Mesenteric fat pad (tissue), 1 donor: ENCODE data around the gene TMEM95. TPM values are rescaled to one million over a fixed set of nuclear protein-coding genes. Genes with fewer than 3 reads are reported as not detected.
"Not testable (repeated sequence)": the region's sequence is repeated elsewhere in the genome, so short reads cannot be mapped to it uniquely, and the experiment has no call there.

Source experiments
- DNase-seq: peaks from one replicate; pipeline ENCODE4 v3.0.0-alpha.2; 2020; ENCODE audit warnings: low spot score
- total RNA-seq: library from RNA; stranded (reverse); fragmentation: NEBNext Ultra II Directional; extraction: Animal tissue kit (Norgen Biotek cat#: 25700); gene quantifications from one replicate; pipeline ENCODE4 v1.2.1, GENCODE V29; 2021
- donor health status: DM: yes; HTN: yes; CAD: no.

Gene TMEM95
- total RNA-seq, 1 donor from 2014 or later = not detected

DNA sequence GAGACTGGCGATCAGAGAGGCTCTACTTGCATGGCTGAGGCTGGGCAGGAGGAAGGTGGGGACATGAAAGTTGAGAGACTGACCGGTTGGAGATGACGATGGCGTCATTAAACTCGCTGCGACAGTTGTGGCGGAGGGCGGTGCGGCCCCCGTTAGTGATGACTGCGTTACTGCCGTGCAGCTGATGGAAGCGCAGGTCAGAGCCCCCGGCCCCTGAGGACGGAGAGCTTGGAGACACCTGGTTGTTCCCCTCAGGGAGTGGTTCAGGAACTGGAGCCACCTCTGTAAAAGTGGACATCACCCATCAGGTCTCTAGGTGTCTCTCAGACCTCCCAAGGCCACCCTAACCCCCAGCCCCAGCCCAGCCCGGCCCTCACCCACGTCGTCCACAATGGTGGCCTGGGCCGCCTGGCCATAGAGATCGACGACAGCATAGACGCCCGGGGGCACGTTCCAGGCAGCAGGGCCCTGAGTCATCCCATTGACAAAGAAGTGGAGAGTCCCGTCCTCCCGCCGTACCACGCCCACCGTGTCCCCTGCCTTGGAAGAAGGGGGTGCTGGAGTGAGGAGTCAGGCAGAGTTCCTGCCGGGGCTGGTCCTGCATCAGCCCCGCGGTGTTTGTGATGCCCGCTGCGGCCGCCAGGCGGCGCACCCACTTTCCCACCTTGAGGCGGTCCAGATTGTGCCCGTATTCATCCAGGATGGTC lies 31.1 kb upstream of the TMEM95 start:
- no peak for DNase-seq

- no peak for DNase-seq
These were observed 30.5 kb upstream of the TMEM95 start for GRCh38 chr17:7324438-7324779.

DNA sequence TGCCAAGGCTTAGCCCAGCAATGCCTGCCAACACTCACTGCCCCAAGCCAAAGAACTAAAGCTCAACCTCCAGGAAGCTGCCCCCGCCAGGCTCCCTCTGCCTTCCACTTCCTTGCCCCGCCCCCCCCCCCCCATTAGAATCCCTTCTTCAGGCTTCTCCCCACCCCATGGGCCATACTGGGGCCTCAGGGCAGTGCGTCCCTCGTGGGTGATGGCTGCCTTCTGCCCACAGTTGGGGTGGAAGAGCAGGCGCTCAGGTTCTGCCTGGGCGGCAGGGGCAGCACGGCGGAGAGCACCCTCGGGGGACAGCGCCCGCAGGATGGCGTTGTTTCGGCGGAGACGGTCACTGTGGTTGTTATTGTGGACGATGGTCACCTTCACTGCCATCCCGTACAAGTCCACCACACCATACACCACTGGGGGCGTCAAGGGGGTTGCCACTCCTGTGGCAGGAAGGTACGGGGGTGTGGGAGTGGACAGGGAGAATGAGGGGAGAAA lies 29.9 kb upstream of the TMEM95 start:
- DNase-seq = no peak

DNA sequence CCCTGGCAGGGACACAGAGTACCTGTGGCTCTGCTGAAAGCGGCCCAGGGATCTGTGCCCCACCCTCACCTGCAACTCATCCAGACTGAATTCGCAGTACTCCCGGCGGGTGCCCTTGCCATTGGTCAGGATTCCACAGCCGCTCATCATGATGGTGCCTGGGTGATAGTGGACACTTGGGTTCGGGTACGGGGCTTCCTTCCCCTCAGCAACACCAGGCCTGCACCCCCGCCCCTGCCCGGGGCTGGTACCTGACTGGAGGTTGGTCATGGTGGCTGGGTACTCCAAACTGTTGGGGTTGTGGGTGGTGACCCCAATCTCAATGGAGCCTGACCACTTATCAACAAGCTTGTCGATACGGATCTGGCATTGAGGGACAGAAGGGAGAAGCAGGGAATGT lies 28.8 kb upstream of the TMEM95 start:
- no peak for DNase-seq

- no peak for DNase-seq
These were observed 27.9 kb upstream of the TMEM95 start for GRCh38 chr17:7327056-7327455.

DNA sequence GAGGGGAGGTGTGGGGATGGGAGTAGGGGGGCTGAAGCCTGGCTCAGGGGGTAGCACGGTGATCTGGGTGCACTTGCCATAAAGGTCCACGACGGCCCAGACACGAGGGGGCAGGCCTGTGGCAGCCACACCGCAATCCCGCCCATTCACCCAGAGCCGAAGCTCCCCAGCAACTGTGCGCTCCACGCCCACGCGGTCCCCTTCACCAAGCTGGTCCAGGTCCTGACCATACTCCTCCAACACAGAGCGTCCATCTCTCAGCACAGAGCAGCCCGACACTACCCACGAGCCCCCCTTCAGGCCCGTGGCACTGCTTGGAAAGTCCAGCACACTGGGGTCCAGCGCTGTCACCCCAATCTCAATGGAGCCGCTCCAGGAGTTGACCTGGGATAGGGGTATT lies 27.5 kb upstream of the TMEM95 start:
- DNase-seq = no peak

GRCh38 chr17:7328009-7328408 lies 26.9 kb upstream of the TMEM95 start:
- no peak for DNase-seq

- no peak for DNase-seq
These were observed 26.0 kb upstream of the TMEM95 start, which contains the start of gene NEURL4 for GRCh38 chr17:7328840-7329373. Gene NEURL4, minus strand, starts transcription at chr17:7329335. Its CDS starts 23 bp downstream, at chr17:7329312.

DNA sequence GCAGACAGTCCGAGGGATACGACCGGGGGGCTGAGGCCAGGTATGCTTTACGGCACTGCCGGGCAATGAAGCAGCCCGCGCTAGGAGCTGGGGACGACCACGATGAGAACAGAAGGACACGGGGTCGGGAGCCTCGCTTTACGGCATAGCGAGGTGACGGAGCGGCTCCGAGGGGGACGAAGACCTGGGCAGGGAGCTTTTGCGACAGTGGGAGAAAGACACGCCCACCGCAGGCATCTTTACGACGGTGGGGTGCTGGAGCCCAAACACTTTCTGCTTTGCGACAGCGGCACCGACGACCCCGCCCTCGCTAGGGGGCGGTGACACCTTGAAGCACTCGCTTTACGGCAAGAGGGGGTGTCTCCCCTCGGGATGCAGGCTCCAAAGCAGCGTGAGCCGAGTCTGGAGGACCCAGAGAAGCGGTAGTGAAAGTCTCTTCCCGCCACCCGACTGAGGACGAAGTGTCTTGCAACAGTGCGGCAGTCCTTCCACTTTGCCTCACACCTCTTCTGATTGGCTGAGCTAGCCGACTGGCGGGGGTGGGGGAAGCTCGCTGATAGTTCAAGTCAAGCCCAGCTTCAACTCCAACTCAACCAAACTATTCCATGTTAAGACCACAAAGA lies 25.5 kb upstream of the TMEM95 start:
- peak; percentile 98 for DNase-seq

- DNase-seq = no peak
These were observed 24.8 kb upstream of the TMEM95 start for GRCh38 chr17:7329997-7330637.

DNA sequence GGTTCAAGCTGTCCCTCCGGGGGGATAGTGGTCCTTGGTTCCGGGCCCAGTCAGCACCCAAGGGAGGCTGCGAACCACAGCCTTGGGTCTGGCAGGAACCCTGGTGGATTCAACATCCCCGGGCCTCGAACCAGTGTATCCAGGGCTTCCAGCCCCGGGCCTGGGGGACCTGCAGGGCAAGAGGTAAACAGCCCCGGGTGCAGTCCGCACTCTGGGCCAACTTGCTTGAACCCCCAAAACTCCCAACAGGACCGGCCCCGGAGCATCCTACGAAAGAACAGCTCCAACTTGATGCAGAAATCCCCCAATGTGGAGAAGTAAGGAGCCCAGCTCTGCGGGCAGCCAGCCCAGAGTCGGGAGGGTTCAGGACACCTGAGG lies 24.3 kb upstream of the TMEM95 start:
- no peak for DNase-seq

DNA sequence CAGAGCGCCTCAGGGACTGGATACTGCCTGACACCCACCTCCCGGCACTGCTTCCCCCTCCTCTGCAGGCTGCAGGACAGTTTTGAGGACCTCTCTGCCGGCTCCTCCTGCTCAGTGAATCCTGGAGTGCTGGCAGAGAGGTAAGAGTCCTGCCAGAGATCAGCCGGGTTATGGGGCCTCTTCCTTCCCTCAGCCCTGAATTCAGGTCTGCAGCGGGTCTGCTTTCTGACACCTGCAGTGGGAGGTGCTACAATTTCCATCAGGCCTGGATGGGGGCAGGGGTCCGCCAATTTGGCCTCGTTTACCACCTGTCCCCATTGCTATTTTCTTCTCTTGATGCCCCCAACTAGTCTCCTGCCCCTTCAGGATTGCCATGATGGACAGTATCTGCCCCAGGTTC lies 22.8 kb upstream of the TMEM95 start:
- DNase-seq = no peak

GRCh38 chr17:7332600-7333069 lies 22.3 kb upstream of the TMEM95 start:
- DNase-seq = not testable (repeated sequence)

GRCh38 chr17:7334938-7335538 lies 19.9 kb upstream of the TMEM95 start:
- no peak for DNase-seq

DNA sequence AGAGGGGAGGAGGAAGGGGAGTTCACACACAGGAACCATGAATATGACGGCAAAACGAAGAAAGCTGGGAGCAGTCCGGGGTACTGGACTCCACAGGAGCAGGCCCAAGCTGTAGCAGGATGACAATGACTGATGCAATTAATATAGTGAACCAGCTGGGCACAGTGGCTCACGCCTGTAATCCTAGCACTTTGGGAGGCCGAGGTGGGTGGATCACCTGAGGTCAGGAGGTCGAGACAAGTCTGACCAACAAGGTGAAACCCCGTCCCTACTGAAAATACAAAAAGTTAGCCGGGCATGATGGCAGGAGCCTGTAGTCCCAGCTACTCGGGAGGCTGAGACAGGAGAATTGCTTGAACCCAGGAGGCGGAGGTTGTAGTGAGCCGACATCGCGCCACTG lies 19.2 kb upstream of the TMEM95 start:
- DNase-seq = not testable (repeated sequence)

- no peak for DNase-seq
These were observed 18.4 kb upstream of the TMEM95 start, which contains the start of gene ACAP1 for GRCh38 chr17:7336240-7337175. Gene ACAP1, plus strand, starts transcription at chr17:7336529. Its CDS starts 206 bp downstream, at chr17:7336735.

GRCh38 chr17:7337600-7337999 lies 17.4 kb upstream of the TMEM95 start:
- DNase-seq = not testable (repeated sequence)

GRCh38 chr17:7340179-7340578 lies 14.8 kb upstream of the TMEM95 start:
- DNase-seq = no peak

DNA sequence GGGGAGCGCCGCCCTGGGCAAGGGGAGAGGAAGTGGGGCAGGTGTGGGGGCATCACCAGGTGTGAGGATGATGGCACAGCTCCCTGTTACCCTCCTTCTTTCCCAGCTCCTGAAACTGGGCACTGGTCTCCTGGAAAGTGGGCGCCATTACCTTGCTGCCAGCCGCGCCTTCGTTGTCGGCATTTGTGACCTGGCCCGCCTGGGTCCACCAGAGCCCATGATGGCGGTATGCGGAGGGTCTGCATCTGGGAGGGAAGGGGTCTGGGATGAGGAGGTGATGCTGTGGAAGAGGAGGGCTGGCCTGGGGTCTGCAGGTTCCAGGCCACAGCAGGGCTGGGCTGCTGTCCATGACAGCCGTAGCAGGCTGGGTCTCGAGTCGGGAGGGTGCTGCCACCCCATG lies 13.1 kb upstream of the TMEM95 start:
- no peak for DNase-seq

- no peak for DNase-seq
These were observed 11.7 kb upstream of the TMEM95 start for GRCh38 chr17:7343250-7343649.
